ENCODE results near the gene RNF111. TPM values are rescaled to one million over a fixed set of nuclear protein-coding genes. Genes with fewer than 3 reads are reported as not detected.
"Not testable (repeated sequence)": the region's sequence is repeated elsewhere in the genome, so short reads cannot be mapped to it uniquely, and the experiment has no call there.

RNF111 gene
- total and polyA plus RNA-seq, 2 experiments from 2014 or later: 14.4 to 24.5 TPM

- Mint-ChIP-seq H3K9me3 (peaks cover 35% of the 10 kb centered on the region; the same call in 2 of the 3 replicates), H3K36me3 (ENCODE audit: low read depth) (peaks cover 88% of the 10 kb centered on the region)
- Histone ChIP-seq H3K79me2 (replicated peaks; ENCODE audit: insufficient read depth) (peaks cover 54% of the 10 kb centered on the region), H4K20me1 (replicated peaks; ENCODE audit: insufficient read depth) (peaks cover 12% of the 10 kb centered on the region), H3K36me3 (ENCODE audit: insufficient read depth) (peaks cover 39% of the 10 kb centered on the region; the same call in 1 of the 2 replicates)
- not testable (repeated sequence) for H2AFZ ChIP-seq; H3K4me3 ChIP-seq; H3K27me3 Mint-ChIP-seq (ENCODE audit: insufficient read depth, low read depth, poor library complexity); H3K27ac Mint-ChIP-seq; H3K9me2 ChIP-seq (ENCODE audit: insufficient read depth); H3K4me1 ChIP-seq (ENCODE audit: insufficient read depth); DNase-seq (ENCODE audit: low spot score); H3K4me3 Mint-ChIP-seq; H3K27me3 ChIP-seq (ENCODE audit: insufficient read depth); H3F3A ChIP-seq (replicated peaks; ENCODE audit: low read depth); H3K27ac ChIP-seq (ENCODE audit: low read depth); H3K4me1 Mint-ChIP-seq; ATAC-seq; H3K4me2 ChIP-seq
Measured at GRCh38 chr15:59125683-59126082, 138.2 kb downstream of the RNF111 start.

- H3K27ac ChIP-seq (ENCODE audit: low read depth); ATAC-seq; H3K4me1 Mint-ChIP-seq; H3K27me3 Mint-ChIP-seq (ENCODE audit: insufficient read depth, low read depth, poor library complexity); H3K4me3 ChIP-seq; H3K4me2 ChIP-seq; H3K27me3 ChIP-seq (ENCODE audit: insufficient read depth); H2AFZ ChIP-seq; H3K9me2 ChIP-seq (ENCODE audit: insufficient read depth); H3K27ac Mint-ChIP-seq; DNase-seq (ENCODE audit: low spot score); H3K4me3 Mint-ChIP-seq; H3K4me1 ChIP-seq (ENCODE audit: insufficient read depth); H3F3A ChIP-seq (replicated peaks; ENCODE audit: low read depth); H4K20me1 ChIP-seq (replicated peaks; ENCODE audit: insufficient read depth): not testable (repeated sequence)
- Histone ChIP-seq H3K36me3 (ENCODE audit: insufficient read depth) (peaks cover 32% of the 10 kb centered on the region; the same call in 1 of the 2 replicates), H3K79me2 (replicated peaks; ENCODE audit: insufficient read depth) (peaks cover 54% of the 10 kb centered on the region)
- Mint-ChIP-seq H3K9me3 (peaks cover 35% of the 10 kb centered on the region; the same call in 2 of the 3 replicates), H3K36me3 (ENCODE audit: low read depth) (peaks cover 98% of the 10 kb centered on the region)
Measured at GRCh38 chr15:59127255-59127654, 139.8 kb downstream of the RNF111 start.

- ATAC-seq (peak; percentile 51; the same call in 2 of the 3 replicates), DNase-seq (ENCODE audit: low spot score) (no peak)
- Histone ChIP-seq H2AFZ (no peak overlapping the region), H3K9me2 (ENCODE audit: insufficient read depth) (no peaks in the 10 kb centered on the region), H3K4me2 (no peak overlapping the region), H3F3A (replicated peaks; ENCODE audit: low read depth) (no peaks in the 10 kb centered on the region), H3K27ac (ENCODE audit: low read depth) (no peak overlapping the region), H3K4me1 (ENCODE audit: insufficient read depth) (no peaks in the 10 kb centered on the region; the same call in 1 of the 2 replicates), H3K4me3 (no peak overlapping the region), H4K20me1 (replicated peaks; ENCODE audit: insufficient read depth) (peaks cover 4% of the 10 kb centered on the region; the same call in 1 of the 2 replicates), H3K36me3 (ENCODE audit: insufficient read depth) (peaks cover 16% of the 10 kb centered on the region), H3K79me2 (replicated peaks; ENCODE audit: insufficient read depth) (peaks cover 40% of the 10 kb centered on the region), H3K27me3 (ENCODE audit: insufficient read depth) (no peaks in the 10 kb centered on the region)
- Mint-ChIP-seq H3K27me3 (ENCODE audit: insufficient read depth, low read depth, poor library complexity) (peaks cover 4% of the 10 kb centered on the region), H3K4me1 (peaks cover 2% of the 10 kb centered on the region), H3K9me3 (peaks cover 30% of the 10 kb centered on the region; the same call in 2 of the 3 replicates), H3K27ac (no peak overlapping the region), H3K4me3 (no peak overlapping the region), H3K36me3 (ENCODE audit: low read depth) (peaks cover 94% of the 10 kb centered on the region)
- TF ChIP-seq NANOG (IDR thresholded peaks at IDR 0.05; ENCODE audit: borderline replicate concordance): no peak
- no peak for TF ChIP-seq EZH2 (IDR thresholded peaks at IDR 0.05; ENCODE audit: low read depth, unreplicated experiment)
- TF ChIP-seq EZH2phosphoT487 (IDR thresholded peaks at IDR 0.05; ENCODE audit: unreplicated experiment): no peak
- TF ChIP-seq, protein P1, sequence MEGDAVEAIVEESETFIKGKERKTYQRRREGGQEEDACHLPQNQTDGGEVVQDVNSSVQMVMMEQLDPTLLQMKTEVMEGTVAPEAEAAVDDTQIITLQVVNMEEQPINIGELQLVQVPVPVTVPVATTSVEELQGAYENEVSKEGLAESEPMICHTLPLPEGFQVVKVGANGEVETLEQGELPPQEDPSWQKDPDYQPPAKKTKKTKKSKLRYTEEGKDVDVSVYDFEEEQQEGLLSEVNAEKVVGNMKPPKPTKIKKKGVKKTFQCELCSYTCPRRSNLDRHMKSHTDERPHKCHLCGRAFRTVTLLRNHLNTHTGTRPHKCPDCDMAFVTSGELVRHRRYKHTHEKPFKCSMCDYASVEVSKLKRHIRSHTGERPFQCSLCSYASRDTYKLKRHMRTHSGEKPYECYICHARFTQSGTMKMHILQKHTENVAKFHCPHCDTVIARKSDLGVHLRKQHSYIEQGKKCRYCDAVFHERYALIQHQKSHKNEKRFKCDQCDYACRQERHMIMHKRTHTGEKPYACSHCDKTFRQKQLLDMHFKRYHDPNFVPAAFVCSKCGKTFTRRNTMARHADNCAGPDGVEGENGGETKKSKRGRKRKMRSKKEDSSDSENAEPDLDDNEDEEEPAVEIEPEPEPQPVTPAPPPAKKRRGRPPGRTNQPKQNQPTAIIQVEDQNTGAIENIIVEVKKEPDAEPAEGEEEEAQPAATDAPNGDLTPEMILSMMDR (conservative IDR thresholded peaks at IDR 0.05; ENCODE audit: low read depth in 2 of 2): no peak
- TF ChIP-seq STAT1 (IDR thresholded peaks at IDR 0.05; ENCODE audit: unreplicated experiment): no peak
- no peak for TF ChIP-seq ZNF462 (CRISPR knock-in tag; IDR thresholded peaks at IDR 0.05)
- TF ChIP-seq JUNB (IDR thresholded peaks at IDR 0.05; ENCODE audit: unreplicated experiment): no peak
- no peak for TF ChIP-seq ZNF114 (CRISPR knock-in tag; IDR thresholded peaks at IDR 0.05)
Measured at GRCh38 chr15:59131456-59131855, 144.0 kb downstream of the RNF111 start.

Data from GM23338 (cell line).